HG02943 (cell line): ENCODE measurements around the gene DLL1.

Experiments
- ATAC-seq: cut with Tn5 transposase; IDR thresholded peaks from one replicate; pipeline ENCODE4 v1.9.1; 2021; ENCODE audit warnings: mild to moderate bottlenecking, low read depth, moderate library complexity; ENCODE audit not compliant: unreplicated experiment

The DLL1 gene

DNA sequence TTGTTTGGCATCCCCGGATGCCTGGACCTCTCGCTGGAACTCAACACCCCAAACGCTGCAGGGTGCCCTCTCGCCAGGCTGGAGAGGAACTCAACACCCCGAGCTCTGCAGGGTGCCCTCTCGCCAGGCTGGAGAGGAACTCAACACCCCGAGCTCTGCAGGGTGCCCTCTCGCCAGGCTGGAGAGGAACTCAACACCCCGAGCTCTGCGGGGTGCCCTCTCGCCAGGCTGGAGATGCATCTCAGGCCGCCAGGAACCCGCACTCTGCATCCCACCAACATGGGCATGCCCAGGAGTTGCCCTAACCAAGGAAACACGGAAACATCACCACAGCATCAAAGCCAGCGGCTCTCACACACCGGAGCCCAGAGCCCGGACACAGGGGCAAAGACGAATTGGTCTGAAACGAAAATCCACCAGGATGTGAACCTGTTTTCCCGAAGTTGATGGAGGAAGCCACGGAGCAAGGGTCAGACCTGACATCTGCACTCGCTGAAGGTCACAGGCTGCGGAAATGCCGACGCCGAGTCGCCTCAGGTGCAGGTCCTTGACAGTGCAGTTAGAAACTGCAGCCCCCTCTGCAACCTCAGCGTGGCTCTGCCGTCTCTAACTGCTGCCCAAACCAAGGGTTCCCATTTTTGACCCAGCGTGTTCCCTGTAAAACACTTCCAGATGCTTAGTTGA, 37.5 kb downstream of the DLL1 start:
- ATAC-seq, result no peak

DNA sequence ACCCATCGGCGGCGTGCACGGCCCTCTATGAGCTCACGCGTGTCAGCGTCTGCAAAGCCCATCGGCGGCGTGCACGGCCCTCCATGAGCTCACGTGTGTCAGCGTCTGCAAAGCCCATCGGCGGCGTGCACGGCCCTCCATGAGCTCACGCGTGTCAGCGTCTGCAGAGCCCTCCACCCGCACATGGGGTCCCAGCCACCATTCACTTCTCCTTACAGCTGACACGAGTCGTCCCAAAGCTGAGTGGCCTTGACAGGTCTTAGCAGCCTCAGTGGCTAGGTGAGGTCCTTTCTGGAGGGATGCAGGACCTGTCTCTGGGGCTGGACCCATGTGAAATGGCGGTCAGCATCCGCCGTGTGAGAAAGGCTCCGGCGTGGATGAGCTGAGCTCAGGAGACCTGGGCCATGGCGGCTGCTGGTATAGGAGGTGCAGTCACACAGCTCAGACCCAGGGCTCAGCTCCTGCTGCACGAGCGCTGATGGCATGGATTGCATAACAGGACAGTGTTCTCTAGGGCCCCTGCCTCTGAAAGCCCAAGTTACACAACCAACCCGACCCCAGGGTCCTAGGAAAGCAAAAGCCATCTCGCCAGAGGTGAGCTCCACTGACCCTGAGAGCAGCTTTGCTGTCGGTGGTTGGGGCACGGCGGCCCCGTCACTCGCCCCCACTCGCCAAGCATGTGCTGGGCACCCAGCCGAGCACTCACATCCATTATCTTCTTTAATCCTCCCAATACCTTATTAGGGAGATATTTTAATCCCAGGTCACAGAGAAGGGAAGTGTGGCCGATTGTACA, 38.9 kb downstream of the DLL1 start:
- ATAC-seq, result no peak

DNA sequence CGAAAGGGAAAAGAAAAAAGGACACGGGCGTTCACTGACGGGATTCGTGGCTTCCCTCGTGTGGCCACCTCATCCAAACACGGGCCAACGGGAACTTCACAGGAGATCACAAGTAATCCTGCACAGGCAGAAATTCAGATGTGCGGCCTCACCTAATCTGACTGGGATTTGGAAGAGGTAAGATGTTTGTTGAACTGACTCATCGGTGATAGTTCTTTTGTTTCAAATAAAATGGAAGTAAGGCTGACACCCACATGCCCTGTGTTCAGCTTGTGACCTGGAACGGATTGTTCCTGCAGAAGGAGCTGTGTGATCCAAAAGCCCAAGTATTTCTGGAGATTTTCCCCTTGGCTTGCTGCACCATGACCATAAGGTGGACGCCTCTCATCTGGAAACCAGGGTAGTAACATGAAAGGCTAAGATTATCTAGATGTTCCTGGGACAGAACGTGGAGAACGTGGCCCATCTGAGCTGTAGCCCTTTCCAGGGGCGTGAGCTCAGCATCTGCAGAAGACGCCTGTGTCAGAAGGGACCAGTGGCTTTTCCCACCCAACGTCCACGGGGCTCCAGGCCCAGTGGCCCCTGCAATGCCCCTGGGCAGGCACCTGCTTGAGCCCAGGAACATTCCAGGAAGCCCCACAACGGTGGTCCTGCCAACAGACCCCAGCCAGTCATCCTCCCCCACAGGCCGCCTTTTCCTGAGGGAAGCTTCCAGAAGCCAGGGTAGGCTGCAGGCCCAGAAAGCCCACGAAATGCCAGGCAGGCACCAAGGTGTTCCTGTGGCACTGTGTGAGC, 39.7 kb downstream of the DLL1 start:
- no peak for ATAC-seq

- no peak for ATAC-seq
Observed at GRCh38 chr6:170250455-170250854, 40.4 kb downstream of the DLL1 start.

GRCh38 chr6:170249817-170250216, 41.1 kb downstream of the DLL1 start:
- no peak for ATAC-seq

DNA sequence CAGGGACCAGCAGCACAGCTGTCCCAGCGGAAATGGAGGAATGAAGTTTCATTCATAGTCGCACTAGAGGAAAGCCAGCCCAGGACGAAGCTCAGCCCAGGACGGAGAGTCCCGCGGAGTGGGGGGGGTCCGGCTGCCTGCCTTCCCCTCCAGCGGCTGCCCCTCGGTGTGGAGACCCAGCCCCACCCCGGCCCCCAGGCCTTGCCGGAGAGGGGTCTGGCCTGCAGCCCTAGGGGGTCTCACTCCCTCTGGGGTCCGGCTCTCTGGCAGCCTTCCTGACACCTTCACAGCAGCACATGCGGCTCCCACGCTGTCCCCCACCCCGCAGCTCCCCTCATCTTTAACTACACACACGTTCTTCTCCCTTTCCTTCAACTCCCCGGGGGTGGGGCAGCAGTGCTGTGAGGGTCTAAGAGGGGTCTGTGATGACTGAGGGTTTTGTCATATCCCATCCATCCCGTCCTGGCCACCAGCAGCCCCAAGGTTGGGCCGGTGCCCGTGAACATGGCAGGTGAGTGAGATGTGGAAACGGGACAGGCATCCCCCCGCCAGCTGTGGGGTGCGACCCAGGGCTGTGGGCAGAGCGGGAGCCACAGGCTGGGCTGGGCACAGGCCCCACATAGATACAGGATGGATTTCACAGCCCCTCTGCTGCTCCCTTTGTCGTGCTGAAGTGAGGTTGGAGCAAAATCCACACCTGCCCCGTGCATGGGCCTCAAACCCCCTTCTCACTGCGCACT, 41.8 kb downstream of the DLL1 start:
- ATAC-seq, result no peak

DNA sequence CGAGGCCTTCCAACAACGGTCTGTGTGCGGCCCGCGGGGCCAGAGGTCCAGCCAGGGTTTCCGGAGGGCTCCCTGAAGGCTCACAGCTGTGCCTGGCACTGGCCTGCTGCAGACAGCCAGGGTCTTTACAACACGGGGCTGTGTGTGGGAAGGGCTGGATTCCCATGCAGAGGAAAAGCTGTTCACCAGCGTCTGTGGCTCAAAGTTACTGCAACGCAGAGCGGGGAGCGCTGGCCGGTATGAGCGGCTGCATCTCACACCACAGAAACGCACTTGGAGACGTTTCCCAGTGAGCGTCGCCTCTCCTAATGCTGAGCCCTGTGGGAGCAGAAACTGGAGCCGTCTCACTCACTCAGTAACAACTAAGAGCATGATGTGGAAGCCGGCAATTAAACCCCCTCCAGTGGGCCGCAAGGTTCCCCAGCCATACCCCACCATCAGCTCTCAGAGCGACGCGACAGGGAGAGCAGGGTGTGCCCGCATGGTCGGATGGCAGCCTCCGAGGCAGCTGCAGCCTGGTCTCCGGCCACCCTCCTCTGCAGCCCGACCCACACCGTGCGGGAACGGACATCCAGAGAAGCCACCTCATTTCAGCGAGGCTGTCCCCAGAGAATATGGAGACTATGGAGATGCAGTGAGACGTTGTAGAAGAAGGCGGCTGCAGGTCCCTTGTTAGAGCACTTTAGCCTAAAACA, 42.6 kb downstream of the DLL1 start:
- ATAC-seq, result no peak

DNA sequence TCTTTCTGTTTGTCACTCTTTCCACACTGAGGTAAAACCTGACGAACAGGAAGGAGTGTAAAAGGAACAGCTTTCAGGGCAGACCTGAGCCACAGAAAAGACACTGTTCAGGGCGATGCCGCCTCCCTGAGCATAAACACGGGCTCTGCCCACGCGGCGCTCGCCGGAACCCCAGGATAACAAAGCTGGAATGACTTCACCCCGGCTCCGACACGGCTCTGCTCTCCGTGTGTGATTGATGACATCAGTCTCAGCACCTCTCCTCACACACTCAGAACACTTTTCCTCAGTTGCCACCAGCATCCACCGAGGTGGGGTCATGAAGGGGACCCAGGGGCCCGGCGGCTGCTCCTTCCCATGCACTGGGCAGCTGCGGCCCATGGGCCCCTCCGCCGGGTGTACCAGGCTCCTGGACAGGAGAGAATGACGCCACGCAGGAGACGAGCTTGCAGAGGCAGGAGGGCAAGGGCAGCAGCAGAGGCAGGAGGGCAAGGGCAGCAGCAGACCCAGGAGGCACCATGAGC, 43.6 kb downstream of the DLL1 start:
- ATAC-seq, result no peak

GRCh38 chr6:170245475-170245992, 45.3 kb downstream of the DLL1 start:
- ATAC-seq, result no peak

- ATAC-seq, result no peak
Observed at GRCh38 chr6:170244721-170245474, 46.0 kb downstream of the DLL1 start.

DNA sequence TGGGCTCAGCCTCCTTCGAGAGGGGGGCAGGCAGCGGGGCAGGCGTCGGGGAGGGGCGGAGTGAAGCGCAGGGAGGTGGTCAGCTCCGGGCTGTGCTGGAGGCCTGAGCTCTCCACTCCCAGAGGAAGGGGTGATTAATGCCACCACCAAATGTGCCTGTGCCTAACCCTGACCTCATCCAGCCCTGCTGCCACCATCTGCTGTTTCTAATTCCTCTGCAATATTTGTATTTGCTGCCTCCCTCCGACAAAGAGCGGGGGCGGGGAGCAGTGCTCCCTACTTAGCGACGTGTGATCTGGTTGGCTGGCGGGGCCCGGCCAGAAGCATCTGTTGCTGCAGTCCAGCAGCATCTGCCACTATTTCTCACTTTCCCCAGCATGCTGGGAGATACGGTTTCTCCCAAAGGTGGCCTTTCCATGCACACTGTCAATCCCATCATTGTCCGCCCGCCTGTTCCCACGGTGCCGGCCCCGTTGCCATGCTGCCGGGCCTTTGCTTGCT, 47.0 kb downstream of the DLL1 start:
- ATAC-seq, result no peak

DNA sequence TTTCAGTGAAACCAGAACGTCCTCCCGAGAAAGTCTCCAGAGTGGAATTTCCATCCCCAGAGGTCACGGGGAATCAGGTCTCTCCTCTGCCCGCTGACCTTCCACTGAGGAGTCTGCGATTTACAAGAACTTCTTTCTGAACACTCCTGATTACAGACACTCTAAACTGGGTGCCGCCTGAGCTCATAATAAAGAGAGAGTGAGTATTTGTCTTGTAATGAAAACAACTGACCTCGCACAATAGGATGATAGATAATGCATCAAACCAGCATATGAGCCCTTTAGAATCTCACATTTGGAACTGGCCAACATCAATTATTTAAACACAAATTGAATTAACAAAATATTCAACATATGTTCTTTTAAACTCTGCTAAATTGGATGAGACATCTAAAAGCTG, 47.5 kb downstream of the DLL1 start:
- ATAC-seq, result no peak

GRCh38 chr6:170238741-170239565, 51.9 kb downstream of the DLL1 start:
- no peak for ATAC-seq

GRCh38 chr6:170237999-170238740, 52.7 kb downstream of the DLL1 start:
- no peak for ATAC-seq

DNA sequence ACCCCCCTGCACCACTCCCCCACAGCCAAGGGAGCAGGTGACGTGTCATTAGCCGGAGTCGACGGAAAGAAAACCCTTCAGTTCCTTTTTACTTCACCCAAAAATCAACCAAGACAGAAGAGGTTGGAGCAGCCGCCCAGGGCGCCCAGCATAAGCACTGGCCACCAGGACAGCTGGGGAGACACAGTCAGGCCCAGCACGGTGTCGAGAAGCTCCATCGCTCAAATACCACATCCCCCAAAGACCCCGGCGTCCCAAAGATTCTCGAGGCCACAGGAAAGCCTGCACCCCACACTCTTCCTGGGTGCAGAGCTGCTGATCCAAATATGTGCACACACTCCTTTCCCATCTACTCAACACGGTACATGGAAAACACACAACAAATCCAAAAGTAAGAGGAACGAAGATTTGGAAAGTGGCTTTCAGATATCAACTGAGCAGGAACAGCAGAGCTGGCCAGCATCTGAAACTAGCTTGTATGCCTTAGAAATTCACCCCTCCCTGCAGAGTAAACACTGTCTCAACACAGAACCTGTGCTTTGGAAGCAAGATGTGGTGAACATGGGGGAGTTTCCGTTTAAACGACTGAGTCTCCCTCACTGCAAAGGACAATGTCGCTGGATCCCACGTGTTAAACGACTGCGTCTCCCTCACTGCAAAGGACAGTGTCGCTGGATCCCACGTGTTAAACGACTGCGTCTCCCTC, 54.6 kb downstream of the DLL1 start:
- no peak for ATAC-seq

- no peak for ATAC-seq
Observed at GRCh38 chr6:170235391-170236125, 55.3 kb downstream of the DLL1 start.
